ENCODE measurements around the gene PSMD2.

The PSMD2 gene

DNA sequence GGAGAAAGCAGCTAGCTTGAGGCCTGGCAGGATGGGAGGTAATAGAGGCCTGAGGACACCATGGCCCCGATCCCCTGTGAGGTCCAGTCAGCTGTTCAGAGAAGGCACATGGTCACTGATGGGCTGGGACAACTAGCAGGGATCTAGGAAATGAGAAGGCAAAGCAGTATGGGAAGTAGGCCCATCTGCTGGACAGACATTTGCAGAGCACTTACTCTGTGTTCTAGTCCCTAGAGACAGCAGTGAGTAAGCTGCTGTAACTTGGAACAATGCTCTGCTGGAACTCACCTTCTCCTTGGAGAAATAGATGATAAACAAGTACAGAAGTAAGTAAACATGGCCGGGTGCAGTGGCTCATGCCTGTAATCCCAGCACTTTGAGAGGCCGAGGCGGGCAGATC lies 16.1 kb upstream of the PSMD2 start:
- DNase-seq (ENCODE audit: low read depth in 2 of 2), result no peak

DNA sequence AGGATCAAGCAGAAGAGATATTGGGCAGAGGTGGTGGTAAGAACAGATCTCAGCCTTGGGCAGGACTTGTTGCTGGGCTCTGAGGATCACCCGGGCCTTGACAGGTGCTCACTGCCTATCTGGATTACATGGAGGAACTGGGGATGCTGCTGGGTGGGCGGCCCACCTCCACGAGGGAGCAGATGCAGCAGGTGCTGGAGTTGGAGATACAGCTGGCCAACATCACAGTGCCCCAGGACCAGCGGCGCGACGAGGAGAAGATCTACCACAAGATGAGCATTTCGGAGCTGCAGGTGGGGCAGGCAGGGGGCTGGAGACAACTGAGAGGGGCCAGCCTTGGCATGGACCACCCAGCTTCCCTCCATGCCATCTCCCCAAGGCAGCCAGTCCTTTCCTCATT lies 15.4 kb upstream of the PSMD2 start:
- no peak for DNase-seq (ENCODE audit: low read depth in 2 of 2)

DNA sequence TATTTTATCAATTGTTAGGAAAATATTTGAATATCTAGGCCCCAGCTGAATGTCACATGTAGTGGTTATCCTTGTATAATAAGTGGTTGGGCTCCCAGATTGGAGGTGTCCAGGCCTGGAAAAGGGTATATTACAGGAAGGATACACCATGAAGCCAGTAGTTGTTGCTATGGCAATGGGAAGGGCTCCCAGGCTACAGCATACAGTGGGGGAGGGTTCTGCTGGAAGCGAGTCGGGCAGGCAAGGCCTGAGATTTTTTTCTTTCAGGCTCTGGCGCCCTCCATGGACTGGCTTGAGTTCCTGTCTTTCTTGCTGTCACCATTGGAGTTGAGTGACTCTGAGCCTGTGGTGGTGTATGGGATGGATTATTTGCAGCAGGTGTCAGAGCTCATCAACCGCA lies 14.3 kb upstream of the PSMD2 start:
- DNase-seq (ENCODE audit: low read depth in 2 of 2), result no peak

GRCh38 chr3:184289426-184289938 lies 9.6 kb upstream of the PSMD2 start:
- DNase-seq (ENCODE audit: low read depth in 2 of 2), result peak in 1 of 2 donors; percentile 41

GRCh38 chr3:184290331-184290730 lies 8.7 kb upstream of the PSMD2 start:
- DNase-seq (ENCODE audit: low read depth in 2 of 2), result no peak

DNA sequence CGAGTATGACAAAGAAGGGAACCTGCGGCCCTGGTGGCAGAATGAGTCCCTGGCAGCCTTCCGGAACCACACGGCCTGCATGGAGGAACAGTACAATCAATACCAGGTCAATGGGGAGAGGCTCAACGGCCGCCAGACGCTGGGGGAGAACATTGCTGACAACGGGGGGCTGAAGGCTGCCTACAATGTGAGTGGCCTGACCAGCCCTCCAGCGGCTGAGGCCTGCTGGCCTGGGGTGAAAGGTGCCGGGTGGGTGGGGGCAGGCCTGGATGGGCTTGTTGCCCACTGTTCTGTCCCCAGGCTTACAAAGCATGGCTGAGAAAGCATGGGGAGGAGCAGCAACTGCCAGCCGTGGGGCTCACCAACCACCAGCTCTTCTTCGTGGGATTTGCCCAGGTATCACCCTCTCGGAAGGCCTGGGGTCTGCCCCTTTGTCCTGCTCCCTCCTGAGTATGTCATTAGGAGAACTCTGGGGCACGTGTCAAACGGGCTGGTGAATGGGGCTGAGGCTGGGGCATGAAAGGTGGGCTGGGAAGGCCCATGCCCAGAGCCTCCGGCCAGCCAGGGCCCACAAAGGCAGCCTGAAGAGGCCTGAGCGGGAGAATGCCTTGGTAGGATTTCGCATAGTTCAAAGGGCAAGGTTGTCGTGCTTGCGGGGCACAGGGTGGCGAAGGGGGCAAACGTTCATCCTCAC lies 7.8 kb upstream of the PSMD2 start:
- DNase-seq (ENCODE audit: low read depth in 2 of 2), result no peak

DNA sequence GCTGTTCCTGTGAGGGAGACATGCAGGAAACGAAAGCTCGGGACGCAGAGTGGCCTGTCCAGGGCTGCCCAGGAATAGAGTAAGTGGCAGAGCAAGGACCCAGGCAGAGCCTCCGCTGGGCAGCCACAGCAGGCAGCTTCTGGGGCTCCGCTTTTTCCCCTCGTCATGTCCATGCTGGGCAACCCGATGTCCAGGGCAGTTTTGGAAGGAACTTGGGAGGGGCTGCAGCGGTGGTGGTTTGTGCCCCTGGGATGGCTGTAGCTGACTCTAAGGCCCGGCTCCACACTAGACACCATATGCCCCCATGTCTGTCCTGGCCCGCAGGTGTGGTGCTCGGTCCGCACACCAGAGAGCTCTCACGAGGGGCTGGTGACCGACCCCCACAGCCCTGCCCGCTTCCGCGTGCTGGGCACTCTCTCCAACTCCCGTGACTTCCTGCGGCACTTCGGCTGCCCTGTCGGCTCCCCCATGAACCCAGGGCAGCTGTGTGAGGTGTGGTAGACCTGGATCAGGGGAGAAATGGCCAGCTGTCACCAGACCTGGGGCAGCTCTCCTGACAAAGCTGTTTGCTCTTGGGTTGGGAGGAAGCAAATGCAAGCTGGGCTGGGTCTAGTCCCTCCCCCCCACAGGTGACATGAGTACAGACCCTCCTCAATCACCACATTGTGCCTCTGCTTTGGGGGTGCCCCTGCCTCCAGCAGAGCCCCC lies 7.1 kb upstream of the PSMD2 start:
- no peak for DNase-seq (ENCODE audit: low read depth in 2 of 2)

DNA sequence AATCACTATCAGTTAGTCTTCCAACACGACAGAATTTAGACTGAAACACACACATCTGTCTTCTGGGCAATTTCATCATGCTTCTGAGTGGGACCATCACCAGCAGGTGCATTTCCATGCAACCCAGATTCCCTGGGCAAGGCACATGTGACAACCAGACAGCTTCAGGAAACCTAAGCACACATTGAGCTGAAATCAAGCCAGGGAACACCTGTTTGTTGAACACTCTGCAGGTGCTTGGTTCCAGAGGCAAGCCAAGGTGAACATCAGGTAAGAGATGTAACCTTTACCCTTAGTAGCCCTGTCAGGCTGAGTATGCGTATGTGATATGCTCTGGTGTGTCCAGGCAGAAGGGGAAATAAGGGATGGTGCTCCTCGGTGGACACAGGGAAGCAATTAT lies 3.3 kb upstream of the PSMD2 start:
- no peak for DNase-seq (ENCODE audit: low read depth in 2 of 2)

DNA sequence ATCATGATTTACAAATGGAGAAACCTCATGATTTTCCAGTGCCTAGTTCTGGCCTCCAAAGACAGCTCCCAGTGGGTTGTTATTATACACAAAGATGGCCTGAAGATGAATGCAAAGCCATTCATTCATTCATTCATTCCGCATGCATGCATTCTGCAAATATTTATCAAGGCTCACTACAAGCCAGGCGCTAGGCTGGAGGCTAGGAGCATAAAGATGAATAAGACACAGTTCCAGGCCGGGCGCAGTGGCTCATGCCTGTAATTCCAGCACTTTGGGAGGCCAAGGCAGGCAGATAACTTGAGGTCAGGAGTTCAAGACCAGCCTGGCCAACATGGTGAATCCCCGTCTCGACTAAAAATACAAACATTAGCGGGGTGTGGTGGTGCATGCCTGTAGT lies 2.4 kb upstream of the PSMD2 start:
- DNase-seq (ENCODE audit: low read depth in 2 of 2), result no peak

GRCh38 chr3:184299488-184300377 lies 692 bp downstream of the PSMD2 start:
- no peak for DNase-seq (ENCODE audit: low read depth in 2 of 2)

GRCh38 chr3:184300378-184300720 lies 1.3 kb downstream of the PSMD2 start:
- DNase-seq (ENCODE audit: low read depth in 2 of 2), result no peak

GRCh38 chr3:184305577-184305976 lies 6.5 kb downstream of the PSMD2 start:
- no peak for DNase-seq (ENCODE audit: low read depth in 2 of 2)

- DNase-seq (ENCODE audit: low read depth in 2 of 2), result no peak
These were observed 7.4 kb downstream of the PSMD2 start for GRCh38 chr3:184306341-184306972.

GRCh38 chr3:184307915-184308314 lies 8.9 kb downstream of the PSMD2 start:
- no peak for DNase-seq (ENCODE audit: low read depth in 2 of 2)

GRCh38 chr3:184308744-184309143 lies 9.7 kb downstream of the PSMD2 start:
- DNase-seq (ENCODE audit: low read depth in 2 of 2), result no peak

DNA sequence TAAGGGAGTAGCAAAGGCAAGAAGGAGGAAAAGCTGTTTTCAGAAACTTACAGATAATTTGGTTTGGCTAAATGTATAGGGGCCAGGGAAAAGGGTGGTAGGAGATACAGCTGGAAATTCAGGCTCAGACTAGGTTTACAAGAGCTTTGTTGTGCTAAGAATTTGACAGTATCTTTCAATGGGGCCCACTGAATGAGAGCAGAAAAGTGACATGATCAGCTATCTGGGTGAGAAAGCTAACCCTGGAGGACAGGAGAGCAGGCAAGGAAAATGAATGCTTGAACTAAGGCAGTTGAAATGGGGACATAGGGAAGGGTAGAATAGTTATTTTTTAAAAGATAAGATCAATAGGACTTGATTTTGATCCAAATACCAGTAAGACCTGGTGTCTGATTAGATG lies 12.6 kb downstream of the PSMD2 start:
- DNase-seq (ENCODE audit: low read depth in 2 of 2), result no peak

DNA sequence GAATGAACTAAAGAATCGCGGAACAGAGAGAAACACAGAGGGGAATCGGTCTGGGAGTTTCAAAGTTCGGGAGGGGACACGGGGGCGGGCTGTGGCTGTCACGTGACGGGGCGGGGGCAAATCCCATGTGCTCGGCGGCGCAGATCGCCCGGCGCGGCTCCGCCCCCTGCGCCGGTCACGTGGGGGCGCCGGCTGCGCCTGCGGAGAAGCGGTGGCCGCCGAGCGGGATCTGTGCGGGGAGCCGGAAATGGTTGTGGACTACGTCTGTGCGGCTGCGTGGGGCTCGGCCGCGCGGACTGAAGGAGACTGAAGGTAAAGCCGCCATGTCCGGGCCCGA lies 15.3 kb downstream of the PSMD2 start, which contains the start of gene EIF4G1:
TSS of gene EIF4G1 (plus strand) at position 244 of the 337 bp plus-strand sequence. CDS start 1,191 bp downstream, outside the sequence.
- DNase-seq (ENCODE audit: low read depth in 2 of 2), result peak; percentile 83 to 87

DNA sequence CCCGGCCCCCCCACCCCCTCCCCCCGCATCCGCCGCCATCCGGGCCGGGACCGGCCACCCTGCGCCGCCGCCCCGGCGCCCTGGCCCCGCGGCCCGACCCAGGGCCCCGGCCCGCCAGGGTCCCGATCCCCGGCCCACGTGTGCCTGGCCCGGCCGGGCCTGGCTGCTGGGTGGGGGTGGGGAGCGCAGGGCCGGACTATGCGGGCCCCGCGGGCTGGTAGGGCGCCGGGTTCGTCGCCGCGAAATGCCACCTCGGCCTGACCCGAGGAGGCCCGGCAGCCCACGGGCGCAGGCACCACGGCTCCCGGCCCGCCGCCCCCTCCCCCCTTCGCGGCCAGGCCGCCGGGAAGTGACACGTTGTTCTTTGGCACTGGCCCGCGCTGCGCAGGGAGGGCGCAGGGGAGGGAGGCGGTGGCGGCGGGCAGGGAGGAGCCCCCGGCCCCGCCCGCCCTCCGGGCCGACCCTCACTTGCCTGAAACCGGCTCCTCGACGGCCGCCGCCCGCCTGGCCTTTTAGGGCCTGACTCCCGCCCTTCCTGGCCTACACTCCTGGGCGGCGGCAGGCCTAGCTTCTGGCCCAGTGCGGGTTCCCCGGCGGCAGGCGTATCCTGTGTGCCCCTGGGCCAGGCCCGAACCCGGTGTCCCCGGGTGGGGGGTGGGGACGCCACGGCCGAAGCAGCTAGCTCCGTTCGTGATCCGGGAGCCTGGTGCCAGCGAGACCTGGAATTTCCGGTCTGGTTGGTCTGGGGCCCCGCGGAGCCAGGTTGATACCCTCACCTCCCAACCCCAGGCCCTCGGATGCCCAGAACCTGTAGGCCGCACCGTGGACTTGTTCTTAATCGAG lies 15.9 kb downstream of the PSMD2 start:
- peak in 1 of 2 donors; percentile 37 for DNase-seq (ENCODE audit: low read depth in 2 of 2)

DNA sequence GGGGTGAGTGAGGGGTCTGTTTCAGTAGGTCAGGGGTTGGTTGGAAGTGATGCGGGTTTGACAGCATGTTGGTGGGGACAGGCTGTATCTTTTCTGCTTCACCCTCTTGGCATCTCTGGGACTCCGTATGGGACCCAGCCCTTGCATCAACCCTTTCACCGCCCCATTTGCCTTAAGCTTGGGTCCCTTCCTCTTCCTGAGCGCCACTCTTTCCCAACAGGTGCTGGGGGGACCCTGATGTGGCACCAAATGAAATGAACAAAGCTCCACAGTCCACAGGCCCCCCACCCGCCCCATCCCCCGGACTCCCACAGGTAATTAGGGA lies 16.5 kb downstream of the PSMD2 start:
- no peak for DNase-seq (ENCODE audit: low read depth in 2 of 2)

DNA sequence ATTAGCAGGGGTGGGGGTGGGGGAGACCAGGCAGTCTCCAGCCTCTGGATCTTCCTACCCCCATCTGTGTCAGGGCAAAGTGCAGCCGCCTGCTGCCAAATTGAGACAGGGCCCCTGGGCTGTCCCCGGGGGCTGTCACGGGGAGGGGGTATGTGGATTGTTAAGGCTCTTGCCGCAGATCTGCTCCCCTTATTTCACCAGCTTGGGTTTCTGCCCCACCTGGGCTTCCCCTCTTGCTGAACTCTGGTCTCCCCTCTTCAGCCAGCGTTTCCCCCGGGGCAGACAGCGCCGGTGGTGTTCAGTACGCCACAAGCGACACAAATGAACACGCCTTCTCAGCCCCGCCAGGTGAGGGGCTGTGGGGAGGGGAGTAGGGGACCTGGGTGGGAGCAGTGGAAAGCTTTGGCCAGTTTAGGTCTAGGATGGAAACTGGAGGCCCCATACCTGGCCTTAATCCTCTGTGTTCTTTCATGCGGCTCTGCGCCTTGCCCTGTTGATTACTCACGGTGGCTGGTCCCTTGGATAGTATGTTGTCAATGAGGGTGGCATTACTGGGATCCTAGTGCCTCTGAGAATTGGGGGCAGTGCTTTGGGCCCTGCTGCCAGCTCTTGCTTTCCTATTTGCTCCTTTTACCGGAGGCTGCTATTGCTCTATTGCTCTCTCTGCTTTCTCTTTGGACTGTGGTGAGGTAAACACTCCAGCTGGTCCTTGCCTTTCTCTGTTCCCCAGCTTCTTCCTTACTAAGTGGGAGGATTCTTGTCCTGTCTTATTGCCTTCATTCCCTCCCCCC lies 17.0 kb downstream of the PSMD2 start:
- DNase-seq (ENCODE audit: low read depth in 2 of 2), result no peak

Data from stimulated activated CD8-positive, alpha-beta memory T cell treated with anti-CD3 and anti-CD28 coated beads, Interleukin-7, amount 100 ng/mL, for 1 hour (primary cell).